ENCODE measurements around the gene RGS6. TPM values are rescaled to one million over a fixed set of nuclear protein-coding genes. Genes with fewer than 3 reads are reported as not detected.
A peak's percentile ranks its signal among the peaks of the same experiment; 100 is the strongest.

RGS6 gene
- total and polyA plus RNA-seq, 2 donors (not counting 1 experiment from before 2014, with no cell fraction given): not detected

DNA sequence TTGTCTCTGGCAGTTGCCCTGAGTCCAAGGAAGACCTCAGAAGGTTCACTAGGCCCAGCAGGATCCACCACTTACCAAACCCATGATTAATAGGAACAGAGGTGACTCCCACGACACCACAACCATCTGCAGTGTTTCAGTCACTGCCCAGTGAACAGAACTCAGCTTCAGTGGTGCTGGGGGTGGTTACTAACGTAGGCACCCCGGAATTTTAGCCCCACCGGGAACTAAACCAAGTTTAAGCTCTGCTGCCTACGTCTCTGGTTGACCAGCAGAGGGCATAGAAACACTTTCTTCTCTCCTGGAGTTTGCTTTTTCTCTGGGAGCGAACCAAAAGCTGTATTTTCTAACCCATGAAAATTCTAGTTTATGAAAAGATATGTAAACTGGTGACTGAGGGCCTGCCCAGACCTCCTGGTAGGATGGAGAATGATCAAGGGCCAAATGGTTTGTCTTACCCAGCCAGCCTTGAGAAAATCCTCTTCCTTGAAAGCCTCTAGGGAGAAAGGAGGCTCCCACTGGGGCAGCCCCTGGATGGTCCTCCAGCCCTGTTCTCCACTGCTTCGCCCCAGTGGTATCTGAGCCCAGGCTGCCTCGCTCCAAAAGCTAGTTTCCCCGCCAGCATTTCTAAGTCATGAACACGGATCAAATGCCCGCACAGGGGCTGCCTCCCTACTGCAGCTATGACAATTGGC lies 581.9 kb downstream of the RGS6 start:
- Histone ChIP-seq H3K79me2 (ENCODE audit: control insufficient read depth, insufficient read depth, low read length) (no peaks in the 10 kb centered on the region), H3K27me3 (ENCODE audit: control insufficient read depth, insufficient read depth, low read length) (peaks cover 12% of the 10 kb centered on the region), H3K4me3 (replicated peaks in 1 of 4; ENCODE audit: control extremely low read depth in 1 of 4, insufficient read depth in 1 of 4, low read depth in 3 of 4, low read length in 4 of 4) (no peak overlapping the region), H2AFZ (ENCODE audit: low read length) (no peak overlapping the region), H3K4me2 (ENCODE audit: extremely low read depth, insufficient read depth, low read length) (no peak overlapping the region), H3K27ac (ENCODE audit: insufficient read depth, low read length) (no peak overlapping the region), H4K20me1 (ENCODE audit: control insufficient read depth, extremely low read depth, insufficient read depth, low read length) (no peaks in the 10 kb centered on the region), H3K9ac (ENCODE audit: insufficient read depth, low read length) (no peak overlapping the region), H3K4me1 (ENCODE audit: control insufficient read depth, extremely low read depth, insufficient read depth, low read length) (peaks cover 4% of the 10 kb centered on the region), H3K9me3 (ENCODE audit: control insufficient read depth, insufficient read depth, low read depth, low read length) (no peaks in the 10 kb centered on the region), H3K36me3 (ENCODE audit: control insufficient read depth, insufficient read depth, low read length) (no peaks in the 10 kb centered on the region)
- TF ChIP-seq CTCF (conservative IDR thresholded peaks at IDR 0.05 in 1 of 2, IDR thresholded peaks at IDR 0.05 in 1 of 2; ENCODE audit: low read depth in 1 of 2, low read length in 2 of 2) (peak; percentile 92 to 93), EZH2 (IDR thresholded peaks at IDR 0.05; ENCODE audit: low read length, missing control alignments) (no peak)
- peak; percentile 52 to 75 for DNase-seq (ENCODE audit: low read depth in 2 of 2)

DNA sequence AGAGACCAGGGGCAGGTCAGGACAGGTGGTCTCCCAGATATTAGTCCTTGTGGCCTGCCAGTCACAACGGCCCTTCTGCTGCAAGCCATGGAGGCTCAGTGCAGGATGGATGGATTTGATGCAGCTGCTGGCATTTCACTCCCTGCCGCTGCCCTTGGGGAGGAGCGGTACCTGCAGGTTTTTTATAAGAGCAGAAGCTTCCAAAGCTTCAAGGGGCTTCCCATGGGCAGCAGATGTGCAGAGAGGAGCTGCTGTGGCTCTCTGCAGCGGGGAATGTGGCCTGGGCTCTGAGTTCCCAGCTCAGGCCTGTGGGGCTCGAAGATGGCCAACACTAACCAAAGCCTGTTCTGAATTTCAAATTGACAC lies 582.4 kb downstream of the RGS6 start:
- H3K27me3 ChIP-seq (ENCODE audit: control insufficient read depth, insufficient read depth, low read length): peaks cover 12% of the 10 kb centered on the region

More for the DNA sequence above, 582.4 kb downstream of the RGS6 start:
- no peaks in the 10 kb centered on the region for H4K20me1 ChIP-seq (ENCODE audit: control insufficient read depth, extremely low read depth, insufficient read depth, low read length)
- DNase-seq (ENCODE audit: low read depth in 2 of 2): no peak
- H2AFZ ChIP-seq (ENCODE audit: low read length): no peak overlapping the region
- no peak overlapping the region for H3K27ac ChIP-seq (ENCODE audit: insufficient read depth, low read length)
- H3K4me2 ChIP-seq (ENCODE audit: extremely low read depth, insufficient read depth, low read length): no peak overlapping the region
- H3K4me1 ChIP-seq (ENCODE audit: control insufficient read depth, extremely low read depth, insufficient read depth, low read length): peaks cover 4% of the 10 kb centered on the region
- no peak overlapping the region for H3K9ac ChIP-seq (ENCODE audit: insufficient read depth, low read length)
- no peaks in the 10 kb centered on the region for H3K79me2 ChIP-seq (ENCODE audit: control insufficient read depth, insufficient read depth, low read length)
- no peaks in the 10 kb centered on the region for H3K9me3 ChIP-seq (ENCODE audit: control insufficient read depth, insufficient read depth, low read depth, low read length)
- no peak overlapping the region for H3K4me3 ChIP-seq (replicated peaks in 1 of 4; ENCODE audit: control extremely low read depth in 1 of 4, insufficient read depth in 1 of 4, low read depth in 3 of 4, low read length in 4 of 4)
- TF ChIP-seq CTCF (conservative IDR thresholded peaks at IDR 0.05 in 1 of 2, IDR thresholded peaks at IDR 0.05 in 1 of 2; ENCODE audit: low read depth in 1 of 2, low read length in 2 of 2) (no peak), EZH2 (IDR thresholded peaks at IDR 0.05; ENCODE audit: low read length, missing control alignments) (no peak)
- H3K36me3 ChIP-seq (ENCODE audit: control insufficient read depth, insufficient read depth, low read length): no peaks in the 10 kb centered on the region

Data from fibroblast of lung (primary cell).